HG03108 (cell line): ENCODE results near the gene CSPG4.
A peak's percentile ranks its signal among the peaks of the same experiment; 100 is the strongest.
"Not testable (repeated sequence)": the region's sequence is repeated elsewhere in the genome, so short reads cannot be mapped to it uniquely, and the experiment has no call there.

ENCODE experiments used
- ATAC-seq: cut with Tn5 transposase; IDR thresholded peaks from one replicate; pipeline ENCODE4 v1.9.1; 2021; ENCODE audit warnings: moderate library complexity; ENCODE audit not compliant: unreplicated experiment

Gene CSPG4

GRCh38 chr15:75705375-75705774, 7.3 kb downstream of the CSPG4 start:
- not testable (repeated sequence) for ATAC-seq

DNA sequence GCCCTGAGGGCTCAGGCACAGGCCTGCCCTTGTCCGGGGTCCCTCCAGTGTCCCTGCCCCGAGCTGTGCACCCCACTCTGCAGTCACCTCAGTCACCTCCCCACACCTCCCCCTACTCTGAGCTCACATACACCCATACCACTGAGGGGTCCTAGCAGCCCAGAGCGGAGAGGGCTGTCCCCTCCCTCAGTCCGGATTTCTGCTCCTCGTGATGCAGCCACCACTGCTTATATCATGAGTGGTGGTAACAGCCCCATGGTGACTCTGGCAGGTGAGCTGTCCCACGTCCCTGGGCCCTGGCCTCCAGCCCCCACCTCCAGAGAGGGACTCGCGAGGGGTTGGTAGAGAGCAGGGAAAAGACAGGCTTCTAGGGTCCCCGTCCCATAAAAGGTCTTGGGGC, 8.0 kb downstream of the CSPG4 start:
- ATAC-seq: no peak

GRCh38 chr15:75704263-75704615, 8.4 kb downstream of the CSPG4 start:
- ATAC-seq: no peak

DNA sequence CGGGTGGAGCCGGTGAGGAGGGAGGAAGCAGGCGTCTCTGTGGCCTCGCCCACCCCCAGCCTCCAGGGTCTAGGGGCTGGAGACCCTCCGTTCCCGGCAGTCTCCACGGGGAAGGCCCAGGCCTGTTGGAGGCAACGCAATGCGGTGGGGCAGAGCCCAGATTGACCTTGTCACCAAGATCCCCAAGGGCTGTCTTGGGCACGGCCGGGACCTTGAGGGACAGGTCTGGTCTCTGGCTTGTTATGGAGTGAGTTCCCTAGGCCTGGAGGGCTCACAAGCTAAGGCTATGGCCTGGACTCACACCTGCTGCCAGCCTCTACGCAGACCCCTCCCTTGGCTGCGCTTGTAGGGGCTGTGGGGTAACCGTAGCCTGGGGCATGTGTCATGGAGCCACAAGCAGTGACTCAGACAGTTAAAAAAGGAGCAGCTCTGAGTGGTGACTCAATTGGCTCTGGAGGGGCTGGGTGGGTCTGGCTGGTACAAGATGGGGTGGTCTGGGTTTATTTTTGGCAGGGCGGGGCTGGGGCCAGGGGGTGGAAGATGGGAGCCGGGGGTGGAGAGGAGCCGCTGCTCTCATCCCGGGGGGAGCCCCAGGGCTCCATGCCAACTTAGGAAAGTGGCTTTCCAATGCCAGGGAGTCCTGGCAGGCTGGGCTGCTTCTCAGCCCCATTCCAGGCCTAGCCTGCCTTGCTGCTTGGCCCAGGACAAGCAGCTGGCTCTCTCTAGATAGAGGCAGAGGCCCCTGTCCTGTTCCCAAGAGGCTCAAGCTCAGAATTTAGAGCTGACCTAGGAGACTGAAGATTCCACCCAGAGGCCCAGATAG, 9.0 kb downstream of the CSPG4 start:
- not testable (repeated sequence) for ATAC-seq

DNA sequence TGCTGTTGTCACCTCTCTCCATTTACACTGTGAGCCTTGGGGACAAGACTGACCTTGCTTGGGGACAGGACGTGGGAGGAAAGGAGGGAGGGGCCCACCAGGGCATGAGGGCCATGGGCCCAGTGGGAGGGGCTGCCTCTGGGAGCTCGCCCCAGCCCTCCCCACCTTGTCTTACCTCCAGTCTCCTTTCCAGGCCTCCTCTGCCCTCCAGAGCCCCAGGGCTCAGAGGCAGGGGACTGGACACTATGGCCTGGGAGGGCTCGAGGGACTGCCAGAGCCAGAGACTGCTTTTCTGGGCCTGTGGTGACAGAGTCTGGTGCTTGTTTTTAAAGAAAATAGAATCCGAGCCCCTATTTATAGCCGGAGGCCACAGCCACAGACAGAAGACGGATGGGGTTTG, 10.2 kb downstream of the CSPG4 start:
- ATAC-seq: no peak

- not testable (repeated sequence) for ATAC-seq
These were observed 11.3 kb downstream of the CSPG4 start for GRCh38 chr15:75701071-75702003.

DNA sequence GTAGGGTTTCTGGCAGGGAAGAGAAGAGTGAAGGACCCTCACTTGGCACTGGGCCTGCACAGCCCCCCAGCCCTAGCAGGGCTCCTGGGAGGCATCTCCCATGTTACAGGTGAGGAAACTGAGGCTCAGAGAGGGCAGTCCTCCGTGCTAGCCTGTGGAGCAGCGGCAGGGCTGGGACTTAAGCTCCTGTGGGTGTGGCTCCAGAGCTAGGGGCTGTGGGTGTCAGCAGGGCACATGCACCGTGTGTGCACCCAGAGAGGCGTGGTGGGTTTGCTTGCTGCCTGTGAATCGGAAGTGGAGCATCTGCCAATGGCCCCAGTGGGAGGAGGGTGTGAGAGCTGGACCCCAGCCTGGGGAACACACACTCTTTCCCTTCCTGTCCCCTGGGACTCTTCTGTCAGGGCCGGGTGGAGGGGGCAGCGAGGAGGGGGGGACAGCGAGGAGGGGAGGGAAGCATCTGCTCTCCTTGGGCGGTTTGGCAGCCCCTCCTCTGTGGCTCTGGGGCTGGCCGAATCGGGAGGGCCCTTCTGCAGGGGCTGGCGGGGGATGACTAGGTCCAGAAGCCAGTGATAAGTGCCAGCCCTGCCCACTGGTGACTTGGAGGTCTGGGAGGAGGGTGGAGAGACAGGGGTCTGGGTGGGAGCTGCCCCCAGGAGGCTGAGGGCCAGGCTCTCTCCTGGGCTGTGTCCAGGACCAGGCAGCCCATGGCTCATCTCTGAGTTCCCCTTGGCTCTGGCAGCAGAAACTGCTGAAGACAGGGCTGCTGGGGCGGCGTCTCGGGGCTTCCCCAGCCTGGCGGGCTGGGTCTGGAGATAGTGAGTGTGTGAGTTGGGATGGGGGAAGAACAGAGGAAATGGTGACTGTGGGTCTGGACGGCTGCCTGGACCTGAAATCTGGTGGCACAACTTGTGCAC, 12.4 kb downstream of the CSPG4 start:
- peak; percentile 40 for ATAC-seq

DNA sequence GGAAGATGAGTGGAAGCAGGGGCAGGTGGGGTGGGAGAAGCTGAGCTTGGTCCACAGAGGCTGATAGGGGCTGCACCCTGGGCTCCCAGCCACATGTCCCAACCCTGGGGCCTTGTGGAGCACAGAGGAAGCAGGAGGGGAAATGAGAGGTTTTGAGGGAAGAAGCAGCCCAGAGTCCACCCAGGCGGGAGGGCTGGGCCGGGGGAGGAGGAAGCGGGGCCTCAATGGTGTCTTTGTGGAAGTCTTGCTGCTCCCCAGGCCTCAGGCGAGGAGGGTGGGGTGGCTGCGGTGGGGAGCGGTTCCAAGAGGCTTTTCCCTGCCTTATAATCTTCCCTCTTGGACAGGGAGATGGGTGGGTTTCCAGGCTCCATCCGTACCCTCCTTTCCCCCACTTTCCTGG, 13.1 kb downstream of the CSPG4 start:
- not testable (repeated sequence) for ATAC-seq

DNA sequence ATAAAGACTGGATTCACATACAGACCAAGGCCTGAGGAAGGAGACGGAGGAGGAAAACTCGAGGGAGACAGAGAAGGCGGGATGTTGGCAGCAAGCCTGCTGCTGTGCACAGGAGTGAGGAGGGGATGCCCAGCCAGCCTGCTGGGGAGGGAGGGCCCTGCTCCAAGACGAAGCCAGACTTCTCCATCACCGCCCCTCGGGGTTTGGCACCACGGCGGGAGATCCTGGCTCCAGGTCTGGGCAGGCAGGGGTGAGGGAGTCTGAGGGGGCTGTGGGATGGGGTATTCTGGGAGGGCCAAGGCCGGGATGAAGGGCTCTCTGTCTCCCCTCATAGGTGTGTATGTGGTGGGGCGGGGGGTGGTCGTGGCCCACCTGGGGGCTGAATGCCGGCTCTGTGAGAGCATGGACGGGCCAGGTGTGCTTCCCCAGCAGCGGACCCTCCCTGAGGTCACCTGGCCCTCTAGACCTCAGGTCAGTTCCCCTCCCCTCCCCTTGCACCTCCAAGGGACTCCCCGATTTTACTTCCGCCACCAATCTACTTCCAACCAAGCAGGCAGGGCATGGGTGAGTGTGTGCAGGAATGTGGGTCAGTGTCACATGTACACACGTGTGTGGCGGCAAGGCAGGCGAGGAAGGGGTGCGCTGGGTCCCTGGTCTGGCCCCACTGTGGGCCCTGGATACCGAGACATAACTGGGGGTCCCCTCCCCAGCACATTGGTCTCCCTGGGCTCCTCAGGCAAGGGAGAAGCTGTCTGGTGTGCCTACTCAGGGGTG, 14.5 kb downstream of the CSPG4 start:
- not testable (repeated sequence) for ATAC-seq

DNA sequence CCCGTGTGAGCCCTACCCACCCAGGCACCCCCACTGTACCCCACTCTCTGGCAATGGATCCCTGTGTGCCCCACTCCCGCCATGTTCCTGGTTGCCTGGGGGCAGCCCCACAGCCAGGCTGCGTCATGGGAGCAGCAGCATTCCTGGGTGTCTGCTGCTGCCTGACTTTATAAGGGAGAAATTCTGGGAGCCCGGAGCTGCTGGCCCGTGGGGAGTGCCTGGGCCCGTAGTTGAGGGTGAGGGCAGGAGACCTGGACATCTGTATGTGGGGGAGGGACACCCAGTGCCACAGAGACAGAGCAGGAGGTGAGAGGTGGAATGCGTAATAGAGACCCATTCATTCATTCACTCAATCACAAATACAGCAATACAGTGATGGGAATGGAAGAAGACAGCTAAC, 15.1 kb downstream of the CSPG4 start:
- no peak for ATAC-seq

DNA sequence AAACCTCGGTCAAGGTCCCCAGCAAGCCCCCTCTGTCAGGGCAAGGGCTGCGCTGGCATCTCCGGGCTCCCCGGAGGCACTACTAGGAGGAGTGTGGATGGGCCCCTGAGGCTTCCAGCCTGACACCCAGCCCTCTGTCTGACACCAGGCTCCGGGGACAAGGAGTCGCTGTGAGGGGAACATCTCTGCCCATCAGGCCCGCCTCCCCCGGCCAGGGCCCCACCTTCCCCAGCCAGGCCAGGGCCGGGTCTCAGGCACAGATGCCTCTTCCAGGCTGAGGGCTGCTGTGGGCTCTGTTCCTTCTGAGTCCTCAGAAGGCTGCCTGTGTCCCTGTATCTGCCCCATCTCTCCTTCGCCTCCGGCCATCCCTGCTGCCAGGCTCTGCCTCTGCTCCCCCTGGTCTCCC, 15.8 kb downstream of the CSPG4 start:
- no peak for ATAC-seq

- no peak for ATAC-seq
These were observed 16.3 kb downstream of the CSPG4 start for GRCh38 chr15:75696311-75696720.

DNA sequence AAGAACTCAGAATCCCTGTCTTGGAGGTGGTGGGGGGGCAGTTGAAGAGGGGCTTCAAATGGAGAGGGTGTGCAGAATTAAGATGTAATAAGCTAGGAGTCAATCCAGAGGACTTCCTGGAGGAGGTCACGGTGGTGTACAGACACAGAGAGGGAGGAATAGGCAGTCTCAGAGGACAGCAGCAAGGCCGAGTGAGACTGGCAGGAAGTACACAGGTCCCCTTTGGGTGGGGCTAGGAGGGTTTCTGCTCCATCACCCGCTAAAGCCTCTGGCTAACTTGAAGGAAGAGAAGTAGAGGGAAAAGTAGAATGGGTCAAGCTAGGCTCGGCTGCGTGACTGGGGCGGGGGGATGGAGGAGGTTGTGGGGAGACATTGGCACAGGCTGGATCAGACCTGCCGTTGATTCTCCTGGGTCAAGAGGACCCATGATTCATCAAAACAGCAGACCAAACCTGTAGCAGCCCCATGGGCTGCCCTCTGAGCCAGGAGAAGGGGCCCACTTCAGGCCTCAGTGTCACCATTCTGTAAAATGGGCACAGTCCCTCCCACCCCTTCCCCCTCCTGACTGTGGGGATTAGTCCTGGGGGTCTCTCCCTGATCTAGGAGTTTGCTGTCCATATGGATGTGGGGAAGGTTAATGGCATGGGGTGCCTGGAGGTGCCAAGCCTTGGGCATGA, 16.9 kb downstream of the CSPG4 start:
- no peak for ATAC-seq

GRCh38 chr15:75695220-75695619, 17.4 kb downstream of the CSPG4 start:
- no peak for ATAC-seq

DNA sequence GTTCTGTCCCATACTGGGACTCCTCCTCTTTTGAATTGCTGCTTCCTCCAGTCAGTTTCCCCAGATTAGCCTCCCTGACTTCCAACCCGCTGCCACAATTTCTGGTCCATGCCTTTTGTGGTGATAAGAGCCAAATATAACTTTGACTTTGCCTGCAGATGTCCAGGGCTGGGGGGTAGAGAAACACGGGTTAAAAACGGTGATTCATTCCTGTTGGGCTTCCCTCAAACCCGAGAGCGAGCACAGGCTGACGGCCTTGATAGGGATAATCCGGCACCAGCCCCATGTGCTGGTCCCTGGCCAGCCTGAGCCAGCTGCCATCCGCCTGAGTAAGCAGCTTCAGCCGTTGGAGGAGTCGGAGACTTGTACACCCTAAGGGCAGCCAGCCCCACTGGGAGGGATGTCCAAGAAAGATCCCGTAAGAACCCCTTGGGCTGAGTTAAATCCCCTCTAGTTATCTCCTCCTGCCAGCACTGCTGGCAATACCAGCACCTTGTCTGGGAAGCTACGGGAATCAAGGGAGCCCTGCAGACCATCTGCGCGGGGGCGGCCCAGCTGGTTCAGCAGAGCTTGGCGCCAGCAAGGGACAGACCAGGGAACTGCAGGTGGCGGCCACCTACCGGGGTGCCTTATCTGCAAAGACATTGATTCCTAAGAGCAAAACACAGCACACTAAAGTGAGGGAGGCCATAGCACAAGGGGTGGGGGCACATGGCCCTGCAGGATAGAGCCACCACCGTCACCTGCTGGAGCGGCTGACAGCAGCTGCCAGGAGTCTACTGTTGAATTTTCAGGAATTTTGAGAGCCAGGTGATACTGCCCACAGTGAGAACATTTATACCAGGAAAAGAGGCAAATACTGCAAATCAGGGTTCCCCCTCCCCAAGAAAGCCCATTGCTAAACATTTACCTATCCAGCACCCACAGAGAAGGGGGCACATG, 18.1 kb downstream of the CSPG4 start:
- no peak for ATAC-seq

- ATAC-seq: no peak
These were observed 19.0 kb downstream of the CSPG4 start for GRCh38 chr15:75693501-75694240.

DNA sequence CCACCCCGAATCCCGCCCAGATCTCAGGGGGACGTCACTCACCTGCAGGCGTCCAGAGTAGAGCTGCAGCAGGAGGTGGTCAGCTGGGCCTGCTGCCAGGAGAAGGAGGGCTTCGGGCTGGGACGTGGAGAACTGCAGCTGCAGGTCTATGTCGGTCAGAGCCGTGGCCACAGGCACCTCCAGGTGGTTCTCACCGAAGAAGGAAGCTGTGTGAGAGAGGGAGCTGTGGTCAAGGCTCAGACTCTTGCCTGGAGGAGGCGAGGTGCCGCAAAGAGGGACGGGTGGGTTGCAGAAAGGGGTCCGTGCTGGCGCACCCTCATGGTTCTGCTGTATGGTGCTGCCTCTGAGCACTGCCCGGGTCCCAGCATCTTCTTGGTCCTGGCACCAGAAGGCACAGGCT, 19.6 kb downstream of the CSPG4 start:
- ATAC-seq: not testable (repeated sequence)

GRCh38 chr15:75692311-75692710, 20.3 kb downstream of the CSPG4 start:
- ATAC-seq: not testable (repeated sequence)
